ENCODE measurements around the gene SEZ6L.

GRCh38 chr22:26283330-26283729 is 114.1 kb downstream of the SEZ6L start:
- TF ChIP-seq POLR2AphosphoS5 (IDR thresholded peaks at IDR 0.05; ENCODE audit: borderline replicate concordance, low read depth, low read length) (no peak), EZH2 (IDR thresholded peaks at IDR 0.05) (no peak), FOXP2 (optimal IDR thresholded peaks at IDR 0.05; ENCODE audit: control extremely low read depth, extremely low read length, insufficient read depth) (no peak)
